Sigmoid colon (tissue), 7 donors: Measurements from ENCODE around the gene COA5. TPM values are rescaled to one million over a fixed set of nuclear protein-coding genes. Genes with fewer than 3 reads are reported as not detected.
"Not testable (repeated sequence)": the region's sequence is repeated elsewhere in the genome, so short reads cannot be mapped to it uniquely, and the experiment has no call there.

Experiments
- DNase-seq: peaks from one replicate; pipeline ENCODE4 v3.0.0-alpha.2; 2019
- H3K27ac ChIP-seq, 4 donors: fragments of 200-600 bp; sonication (generic); one replicate each; pipeline ENCODE4 v1.5.1; 2016 to 2019; ENCODE audit warnings: mild to moderate bottlenecking in 1 of 4
- H3K27me3 ChIP-seq, 3 donors: fragments of 200-600 bp; sonication (generic); one replicate each; pipeline ENCODE4 v1.5.1; 2019; ENCODE audit warnings: mild to moderate bottlenecking in 1 of 3
- H3K36me3 ChIP-seq, 4 donors: fragments of 200-600 bp; sonication (generic); one replicate each; pipeline ENCODE4 v1.5.1; 2016 to 2019
- H3K4me1 ChIP-seq, 4 donors: fragments of 200-600 bp; sonication (generic); one replicate each; pipeline ENCODE4 v1.5.1; 2017 to 2019
- H3K4me3 ChIP-seq, 4 donors: fragments of 200-600 bp; sonication (generic); one replicate each; pipeline ENCODE4 v1.5.1; 2017 to 2019; ENCODE audit warnings: mild to moderate bottlenecking in 2 of 4, moderate library complexity in 1 of 4
- H3K9me3 ChIP-seq, 4 donors: fragments of 200-600 bp in 3 of 4; sonication (generic) in 3 of 4; one replicate each; pipeline versions ENCODE4 v1.5.1 to v1.6.1; 2013 to 2019
- EP300 ChIP-seq, 4 donors: sonication (generic); formaldehyde crosslinking; IDR thresholded peaks; one replicate each; pipeline ENCODE4 v1.6.1; 2017; ENCODE audit warnings: antibody characterized with exemption in 4 of 4
- POLR2A ChIP-seq, 2 donors: fragments of 450-650 bp; IDR thresholded peaks; one replicate each; pipeline ENCODE4 v1.6.1; 2016; ENCODE audit warnings: antibody characterized with exemption in 2 of 2, mild to moderate bottlenecking in 2 of 2, moderate library complexity in 2 of 2
- POLR2AphosphoS5 ChIP-seq, 4 donors: sonication (generic); formaldehyde crosslinking; IDR thresholded peaks; one replicate each; pipeline ENCODE4 v1.6.1; 2017; ENCODE audit warnings: antibody characterized with exemption in 4 of 4
- WGBS, 2 donors: extraction: QIAGEN DNeasy Blood & Tissue Kit; methylation state at CpG; one replicate each; pipeline ENCODE4 v1.1.7; 2013; 5-methylcytosine and 5-hydroxymethylcytosine counted together
- intact Hi-C: fragments of 100-400 bp; cut with DNase I; formaldehyde crosslinking; loops from one replicate; pipeline ENCODE4 v1.15.1; 2023
- polyA plus RNA-seq, 3 donors: library from polyadenylated mRNA; stranded (reverse); fragments of 200-250 nt; gene quantifications; one replicate each; pipeline ENCODE4 v1.2.3, GENCODE V29; 2013
- total RNA-seq, 4 donors: library from RNA; depleted of rRNA; stranded (reverse); fragments of >200 nt; gene quantifications; one replicate each; pipeline ENCODE4 v1.1.0, GENCODE V29; 2016
- TF ChIP-seq, protein P1 (sequence below), 4 experiments: fragments of 450-650 bp in 3 of 4; fragments of 200-600 bp in 1 of 4; IDR thresholded peaks; one replicate each; pipeline ENCODE4 v1.5.1; 2016 to 2019; ENCODE audit warnings: antibody characterized with exemption in 4 of 4, mild to moderate bottlenecking in 3 of 4, moderate library complexity in 2 of 4
- donor health status: healthy with polysubstance abuse.
- donor health status: Bipolar disorder and iron deficiency.
- donor health status: healthy.

COA5 gene
- total and polyA plus RNA-seq, 7 donors, result 28.3 to 53.8 (median 38.8) TPM

- Histone ChIP-seq H3K27me3 (no peaks in the 10 kb centered on the region), H3K4me1 (peaks cover 0 to 40% (median 30%) of the 10 kb centered on the region in 4 donors)
Observed at GRCh38 chr2:98605076-98605475, 3.2 kb downstream of the COA5 start.

GRCh38 chr2:98604547-98604946, 3.8 kb downstream of the COA5 start:
- DNase-seq, result no peak
- H3K27me3 ChIP-seq, result no peaks in the 10 kb centered on the region
- peaks cover 0 to 47% (median 10%) of the 10 kb centered on the region in 4 donors for H3K36me3 ChIP-seq
- WGBS, 2 donors, result 64 to 71% methylated on average over 2 of the region's 2 CpGs
- peaks cover 0 to 35% (median 25%) of the 10 kb centered on the region in 4 donors for H3K4me1 ChIP-seq
- TF ChIP-seq, protein P1, sequence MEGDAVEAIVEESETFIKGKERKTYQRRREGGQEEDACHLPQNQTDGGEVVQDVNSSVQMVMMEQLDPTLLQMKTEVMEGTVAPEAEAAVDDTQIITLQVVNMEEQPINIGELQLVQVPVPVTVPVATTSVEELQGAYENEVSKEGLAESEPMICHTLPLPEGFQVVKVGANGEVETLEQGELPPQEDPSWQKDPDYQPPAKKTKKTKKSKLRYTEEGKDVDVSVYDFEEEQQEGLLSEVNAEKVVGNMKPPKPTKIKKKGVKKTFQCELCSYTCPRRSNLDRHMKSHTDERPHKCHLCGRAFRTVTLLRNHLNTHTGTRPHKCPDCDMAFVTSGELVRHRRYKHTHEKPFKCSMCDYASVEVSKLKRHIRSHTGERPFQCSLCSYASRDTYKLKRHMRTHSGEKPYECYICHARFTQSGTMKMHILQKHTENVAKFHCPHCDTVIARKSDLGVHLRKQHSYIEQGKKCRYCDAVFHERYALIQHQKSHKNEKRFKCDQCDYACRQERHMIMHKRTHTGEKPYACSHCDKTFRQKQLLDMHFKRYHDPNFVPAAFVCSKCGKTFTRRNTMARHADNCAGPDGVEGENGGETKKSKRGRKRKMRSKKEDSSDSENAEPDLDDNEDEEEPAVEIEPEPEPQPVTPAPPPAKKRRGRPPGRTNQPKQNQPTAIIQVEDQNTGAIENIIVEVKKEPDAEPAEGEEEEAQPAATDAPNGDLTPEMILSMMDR (IDR thresholded peaks at IDR 0.05), result no peak
- TF ChIP-seq POLR2A (IDR thresholded peaks at IDR 0.05) (no peak), EP300 (IDR thresholded peaks at IDR 0.05) (no peak), POLR2AphosphoS5 (IDR thresholded peaks at IDR 0.05) (no peak)
- no peaks in the 10 kb centered on the region for H3K9me3 ChIP-seq
- no peak overlapping the region for H3K4me3 ChIP-seq
- intact Hi-C loops, result loop anchor here (10.0 kb wide), 3 partner anchors 160 to 940 kb away; partner anchors contain the start of genes ACTR1B, C2orf92, INPP4A and TMEM131
- no peak overlapping the region for H3K27ac ChIP-seq

More at GRCh38 chr2:98605076-98605475, 3.2 kb downstream of the COA5 start:
- Histone ChIP-seq H3K9me3 (no peaks in the 10 kb centered on the region), H3K4me3 (no peak overlapping the region), H3K36me3 (peaks cover 0 to 43% (median 5%) of the 10 kb centered on the region in 4 donors), H3K27ac (no peak overlapping the region)
- no peak for DNase-seq
- WGBS, 2 donors, result 81 to 86% methylated on average over 3 of the region's 3 CpGs
- intact Hi-C loops, result loop anchor here (10.0 kb wide), 3 partner anchors 160 to 940 kb away; partner anchors contain the start of genes ACTR1B, C2orf92, INPP4A and TMEM131
- TF ChIP-seq POLR2A (IDR thresholded peaks at IDR 0.05), result no peak
- TF ChIP-seq, protein P1 (IDR thresholded peaks at IDR 0.05), result no peak
- TF ChIP-seq POLR2AphosphoS5 (IDR thresholded peaks at IDR 0.05), result no peak
- no peak for TF ChIP-seq EP300 (IDR thresholded peaks at IDR 0.05)

GRCh38 chr2:98601532-98602132, 6.7 kb downstream of the COA5 start:
- Histone ChIP-seq H3K4me1 (peaks cover 0 to 21% (median 9%) of the 10 kb centered on the region in 4 donors), H3K4me3 (no peak overlapping the region), H3K36me3 (peaks cover 0 to 69% (median 13%) of the 10 kb centered on the region in 4 donors), H3K27me3 (no peaks in the 10 kb centered on the region), H3K27ac (no peak overlapping the region), H3K9me3 (no peaks in the 10 kb centered on the region)
- 80 to 83% methylated on average over 3 of the region's 3 CpGs for WGBS, 2 donors
- TF ChIP-seq POLR2A (IDR thresholded peaks at IDR 0.05), result no peak
- TF ChIP-seq POLR2AphosphoS5 (IDR thresholded peaks at IDR 0.05), result no peak
- TF ChIP-seq, protein P1 (IDR thresholded peaks at IDR 0.05), result peak in 3 of 4 experiments; percentile 27 to 56 (median 30)
- no peak for DNase-seq
- intact Hi-C loops, result loop anchor here (10.0 kb wide), 3 partner anchors 157 to 937 kb away; partner anchors contain the start of genes ACTR1B, C2orf92, INPP4A and TMEM131

GRCh38 chr2:98598781-98599428, 9.4 kb downstream of the COA5 start:
- 74 to 85% methylated on average over 1 of the region's 1 CpG for WGBS, 2 donors
- H3K9me3 ChIP-seq, result no peaks in the 10 kb centered on the region
- no peak overlapping the region for H3K4me3 ChIP-seq
- TF ChIP-seq EP300 (IDR thresholded peaks at IDR 0.05) (no peak), POLR2A (IDR thresholded peaks at IDR 0.05) (no peak), POLR2AphosphoS5 (IDR thresholded peaks at IDR 0.05) (no peak)
- TF ChIP-seq, protein P1 (IDR thresholded peaks at IDR 0.05), result no peak
- DNase-seq, result no peak
- H3K27me3 ChIP-seq, result no peaks in the 10 kb centered on the region
- peaks cover 0 to 65% (median 13%) of the 10 kb centered on the region in 4 donors for H3K36me3 ChIP-seq
- no peaks in the 10 kb centered on the region for H3K4me1 ChIP-seq
- intact Hi-C loops, result no loop called here
- no peak overlapping the region for H3K27ac ChIP-seq

GRCh38 chr2:98594665-98595064, 13.6 kb downstream of the COA5 start:
- WGBS, 2 donors, result 89 to 91% methylated on average over 2 of the region's 4 CpGs
- H3K36me3 ChIP-seq, result peaks cover 0 to 51% (median 7%) of the 10 kb centered on the region in 4 donors
- H3K4me3 ChIP-seq, H3K27ac ChIP-seq, H3K27me3 ChIP-seq, H3K4me1 ChIP-seq, intact Hi-C loops, DNase-seq, H3K9me3 ChIP-seq: not testable (repeated sequence)
